Activated T-cell treated with anti-CD3 and anti-CD28 coated beads, Interleukin-2, amount 50 U/mL, for 24 hours (primary cell): ENCODE measurements around the gene PCED1B.
"Not testable (repeated sequence)": the region's sequence is repeated elsewhere in the genome, so short reads cannot be mapped to it uniquely, and the experiment has no call there.

Experiments used
- DNase-seq: peaks from one replicate; pipeline ENCODE4 v3.0.0-alpha.2; 2020
- H3K27ac Mint-ChIP-seq: 2 replicates; pipeline ENCODE4 v1.8.0; 2020; ENCODE audit warnings: mild to moderate bottlenecking, mixed read lengths
- H3K27me3 Mint-ChIP-seq: 2 replicates; pipeline ENCODE4 v1.8.0; 2020; ENCODE audit warnings: mixed read lengths
- H3K36me3 Mint-ChIP-seq: 2 replicates; pipeline ENCODE4 v1.8.0; 2020; ENCODE audit warnings: low read depth, mixed read lengths
- H3K4me1 Mint-ChIP-seq: 2 replicates; pipeline ENCODE4 v1.8.0; 2020; ENCODE audit warnings: low read depth, mixed read lengths
- H3K4me3 Mint-ChIP-seq: 2 replicates; pipeline ENCODE4 v1.8.0; 2020; ENCODE audit warnings: mild to moderate bottlenecking, moderate library complexity, mixed read lengths
- H3K9me3 Mint-ChIP-seq: 2 replicates; pipeline ENCODE4 v1.8.0; 2020; ENCODE audit warnings: mixed read lengths

The PCED1B gene

DNA sequence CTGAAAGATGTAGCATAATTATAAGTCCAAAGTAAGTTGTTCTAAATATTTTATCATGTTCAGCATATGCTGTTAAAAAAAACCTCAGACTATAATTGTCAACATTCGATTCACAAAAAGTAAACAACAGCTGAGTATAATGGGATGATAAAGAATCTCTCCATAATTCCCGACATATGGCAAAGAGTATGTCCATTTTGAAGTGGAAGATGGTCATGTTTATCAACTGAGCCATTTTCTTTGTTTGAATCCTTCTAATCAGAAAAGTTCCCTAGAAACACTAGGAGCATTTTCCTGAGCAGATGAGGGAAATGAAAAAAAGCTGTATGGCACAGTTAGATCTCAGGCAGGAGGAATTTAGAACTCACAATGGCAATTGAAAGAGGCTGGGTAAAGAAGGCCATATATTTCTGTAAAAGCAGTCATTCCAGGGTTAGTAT, 192.4 kb downstream of the PCED1B start:
- peaks cover 83% of the 10 kb centered on the region for H3K4me1 Mint-ChIP-seq
- H3K27me3 Mint-ChIP-seq, result no peaks in the 10 kb centered on the region
- peaks cover 8% of the 10 kb centered on the region for H3K9me3 Mint-ChIP-seq
- peak overlapping the region; percentile 89 for H3K27ac Mint-ChIP-seq
- no peak for DNase-seq
- H3K36me3 Mint-ChIP-seq, result no peaks in the 10 kb centered on the region
- peak overlapping the region; percentile 12 for H3K4me3 Mint-ChIP-seq

GRCh38 chr12:47272412-47273190, 193.2 kb downstream of the PCED1B start:
- Mint-ChIP-seq H3K9me3 (peaks cover 9% of the 10 kb centered on the region), H3K27ac (peak overlapping the region; percentile 89), H3K4me1 (peaks cover 91% of the 10 kb centered on the region), H3K36me3 (no peaks in the 10 kb centered on the region), H3K27me3 (no peaks in the 10 kb centered on the region), H3K4me3 (no peak overlapping the region)
- DNase-seq, result no peak

- Mint-ChIP-seq H3K4me3 (no peak overlapping the region), H3K27me3 (no peaks in the 10 kb centered on the region), H3K36me3 (no peaks in the 10 kb centered on the region), H3K4me1 (peaks cover 93% of the 10 kb centered on the region), H3K9me3 (peaks cover 9% of the 10 kb centered on the region), H3K27ac (peak overlapping the region; percentile 42)
- no peak for DNase-seq
These were observed 193.8 kb downstream of the PCED1B start for GRCh38 chr12:47273191-47273626.

- Mint-ChIP-seq H3K36me3 (no peaks in the 10 kb centered on the region), H3K9me3 (peaks cover 5% of the 10 kb centered on the region), H3K27ac (peak overlapping the region; percentile 18), H3K4me3 (no peak overlapping the region), H3K4me1 (peaks cover 92% of the 10 kb centered on the region), H3K27me3 (no peaks in the 10 kb centered on the region)
- no peak for DNase-seq
These were observed 195.3 kb downstream of the PCED1B start for GRCh38 chr12:47274760-47275159.

- Mint-ChIP-seq H3K27me3 (no peaks in the 10 kb centered on the region), H3K4me1 (peaks cover 89% of the 10 kb centered on the region), H3K9me3 (peaks cover 5% of the 10 kb centered on the region), H3K4me3 (no peak overlapping the region), H3K27ac (peak overlapping the region; percentile 89), H3K36me3 (no peaks in the 10 kb centered on the region)
- DNase-seq, result no peak
These were observed 196.8 kb downstream of the PCED1B start for GRCh38 chr12:47276253-47276620.

DNA sequence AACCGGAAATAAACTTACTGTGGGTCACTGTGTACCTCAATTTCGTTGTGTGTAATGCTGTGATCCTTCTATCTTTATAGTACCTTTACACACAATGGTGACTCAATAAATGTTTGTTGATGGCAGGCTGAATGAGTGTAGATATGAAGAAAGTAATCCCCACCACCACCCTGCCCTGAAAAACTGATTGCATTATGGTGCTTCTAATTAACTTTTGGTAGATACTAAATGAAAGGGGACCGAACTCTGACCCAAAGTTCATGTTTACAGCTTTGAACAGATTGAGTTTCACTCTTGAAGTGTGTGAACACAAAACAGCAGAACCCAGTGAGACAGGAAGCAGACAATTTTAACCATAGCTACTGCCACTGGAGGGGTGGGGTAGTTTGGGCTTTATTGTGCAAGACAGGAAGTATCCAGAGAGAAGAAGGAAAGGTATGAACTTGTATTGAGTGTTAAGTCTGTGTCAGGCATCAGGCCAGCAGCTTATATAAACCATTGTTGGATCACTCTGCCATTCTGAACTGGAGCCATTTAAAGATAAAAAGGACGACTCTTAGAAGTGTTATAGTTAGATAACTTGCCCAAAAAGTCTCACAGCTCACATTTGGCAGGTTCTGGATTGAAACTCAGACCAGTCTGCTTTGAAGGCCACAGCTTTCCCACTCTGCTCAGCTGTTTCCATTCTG, 197.3 kb downstream of the PCED1B start:
- Mint-ChIP-seq H3K27me3 (no peaks in the 10 kb centered on the region), H3K9me3 (peaks cover 5% of the 10 kb centered on the region), H3K27ac (peak overlapping the region; percentile 89), H3K36me3 (no peaks in the 10 kb centered on the region), H3K4me1 (peaks cover 90% of the 10 kb centered on the region), H3K4me3 (peak overlapping the region; percentile 25)
- no peak for DNase-seq

DNA sequence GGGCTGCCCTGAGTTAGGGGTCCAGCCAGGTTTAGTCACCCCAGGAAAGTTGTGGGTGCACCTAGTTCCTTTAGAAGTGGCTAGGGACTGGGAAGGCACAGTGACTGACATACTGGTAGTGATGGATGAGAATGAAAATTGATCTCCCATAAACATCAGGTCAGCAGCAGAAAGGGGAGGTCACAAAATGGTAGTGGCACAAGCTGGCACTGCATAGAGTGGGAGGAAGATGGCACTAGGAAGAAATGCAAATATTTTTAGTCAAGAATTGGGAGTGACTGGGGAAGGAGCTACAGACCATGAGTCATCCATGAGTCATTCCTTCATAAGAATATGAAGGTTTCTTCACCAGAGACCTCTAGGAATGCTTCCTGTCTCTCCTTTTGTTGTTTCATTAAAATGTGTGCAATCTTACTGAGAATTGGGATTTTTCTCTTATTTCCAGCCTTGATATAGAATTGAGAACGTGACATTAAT, 198.6 kb downstream of the PCED1B start:
- peak overlapping the region; percentile 89 for H3K27ac Mint-ChIP-seq
- peaks cover 5% of the 10 kb centered on the region for H3K9me3 Mint-ChIP-seq
- peak overlapping the region; percentile 16 for H3K4me3 Mint-ChIP-seq
- no peaks in the 10 kb centered on the region for H3K27me3 Mint-ChIP-seq
- no peaks in the 10 kb centered on the region for H3K36me3 Mint-ChIP-seq
- DNase-seq, result peak; percentile 52
- peaks cover 90% of the 10 kb centered on the region for H3K4me1 Mint-ChIP-seq

- H3K27me3 Mint-ChIP-seq, H3K4me3 Mint-ChIP-seq, H3K36me3 Mint-ChIP-seq, DNase-seq, H3K9me3 Mint-ChIP-seq: not testable (repeated sequence)
- H3K4me1 Mint-ChIP-seq, result peaks cover 83% of the 10 kb centered on the region
- H3K27ac Mint-ChIP-seq, result peak overlapping the region; percentile 45
These were observed 200.3 kb downstream of the PCED1B start for GRCh38 chr12:47279758-47280157.

- Mint-ChIP-seq H3K4me1 (peaks cover 75% of the 10 kb centered on the region), H3K27ac (peak overlapping the region; percentile 92)
These were observed 201.3 kb downstream of the PCED1B start for GRCh38 chr12:47280543-47281300.

GRCh38 chr12:47281667-47282171, 202.3 kb downstream of the PCED1B start:
- H3K27me3 Mint-ChIP-seq, result no peaks in the 10 kb centered on the region
- H3K27ac Mint-ChIP-seq, result peak overlapping the region; percentile 92
- peaks cover 69% of the 10 kb centered on the region for H3K4me1 Mint-ChIP-seq

More at GRCh38 chr12:47280543-47281300, 201.3 kb downstream of the PCED1B start:
- H3K9me3 Mint-ChIP-seq, result peaks cover 5% of the 10 kb centered on the region
- H3K36me3 Mint-ChIP-seq, result no peaks in the 10 kb centered on the region
- DNase-seq, result no peak
- H3K27me3 Mint-ChIP-seq, result no peaks in the 10 kb centered on the region
- H3K4me3 Mint-ChIP-seq, result no peak overlapping the region

GRCh38 chr12:47282206-47282605, 202.8 kb downstream of the PCED1B start:
- peaks cover 64% of the 10 kb centered on the region for H3K4me1 Mint-ChIP-seq
- no peaks in the 10 kb centered on the region for H3K36me3 Mint-ChIP-seq
- H3K27ac Mint-ChIP-seq, result peak overlapping the region; percentile 92
- no peak for DNase-seq
- H3K9me3 Mint-ChIP-seq, result peaks cover 5% of the 10 kb centered on the region
- H3K27me3 Mint-ChIP-seq, result no peaks in the 10 kb centered on the region
- no peak overlapping the region for H3K4me3 Mint-ChIP-seq

More at GRCh38 chr12:47281667-47282171, 202.3 kb downstream of the PCED1B start:
- Mint-ChIP-seq H3K4me3 (peak overlapping the region; percentile 0), H3K9me3 (peaks cover 5% of the 10 kb centered on the region), H3K36me3 (no peaks in the 10 kb centered on the region)
- DNase-seq, result no peak
